IPS-20b (cell line): Measurements from ENCODE around the gene TRAK2.
"Not testable (repeated sequence)": the region's sequence is repeated elsewhere in the genome, so short reads cannot be mapped to it uniquely, and the experiment has no call there.

Source experiments
- H3K27ac ChIP-seq: one replicate; pipeline ENCODE4 v1.5.1; 2013; ENCODE audit warnings: low read length
- H3K27me3 ChIP-seq: 2 replicates; pipeline ENCODE4 v1.6.1; 2013; ENCODE audit warnings: mild to moderate bottlenecking, low read length, inconsistent platforms; ENCODE audit not compliant: insufficient read depth
- H3K36me3 ChIP-seq: 2 replicates; pipeline ENCODE4 v1.6.1; 2013; ENCODE audit warnings: low read depth, mild to moderate bottlenecking, inconsistent platforms, low read length, moderate library complexity; ENCODE audit not compliant: insufficient read depth
- H3K4me1 ChIP-seq: 2 replicates; pipeline ENCODE4 v1.6.1; 2013; ENCODE audit warnings: mild to moderate bottlenecking, control low read depth, inconsistent platforms, low read length, moderate library complexity; ENCODE audit not compliant: insufficient read depth
- H3K4me3 ChIP-seq: 2 replicates; pipeline ENCODE4 v1.5.1; 2013; ENCODE audit warnings: mild to moderate bottlenecking, low read length, inconsistent platforms
- H3K9ac ChIP-seq: 2 replicates; pipeline ENCODE4 v1.6.1; 2013; ENCODE audit warnings: low read depth, mild to moderate bottlenecking, inconsistent platforms, low read length, moderate library complexity
- H3K9me3 ChIP-seq: 2 replicates; pipeline ENCODE4 v1.6.1; 2013; ENCODE audit warnings: mild to moderate bottlenecking, low read depth, low read length, inconsistent platforms; ENCODE audit not compliant: insufficient read depth

The TRAK2 gene

GRCh38 chr2:201430322-201430721 is 20.9 kb downstream of the TRAK2 start:
- not testable (repeated sequence) for H3K27me3 ChIP-seq, H3K27ac ChIP-seq, H3K4me1 ChIP-seq, H3K36me3 ChIP-seq, H3K4me3 ChIP-seq, H3K9ac ChIP-seq
- H3K9me3 ChIP-seq, result peaks cover 19% of the 10 kb centered on the region

- H3K36me3 ChIP-seq, H3K4me1 ChIP-seq: not testable (repeated sequence)
Observed at GRCh38 chr2:201429835-201430234, 21.4 kb downstream of the TRAK2 start.

GRCh38 chr2:201428366-201428765 is 22.9 kb downstream of the TRAK2 start:
- peaks cover 19% of the 10 kb centered on the region for H3K9me3 ChIP-seq
- H3K27ac ChIP-seq, H3K4me1 ChIP-seq, H3K9ac ChIP-seq, H3K36me3 ChIP-seq, H3K4me3 ChIP-seq, H3K27me3 ChIP-seq: not testable (repeated sequence)

More at GRCh38 chr2:201429835-201430234, 21.4 kb downstream of the TRAK2 start:
- H3K27me3 ChIP-seq, H3K27ac ChIP-seq, H3K4me3 ChIP-seq, H3K9ac ChIP-seq: not testable (repeated sequence)
- H3K9me3 ChIP-seq, result peaks cover 19% of the 10 kb centered on the region

GRCh38 chr2:201425952-201426351 is 25.3 kb downstream of the TRAK2 start:
- H3K9me3 ChIP-seq, result peaks cover 11% of the 10 kb centered on the region; the same call in 1 of the 2 replicates
- no peak overlapping the region for H3K27ac ChIP-seq
- H3K9ac ChIP-seq, result no peak overlapping the region
- H3K27me3 ChIP-seq, result no peaks in the 10 kb centered on the region
- no peak overlapping the region for H3K4me3 ChIP-seq
- no peaks in the 10 kb centered on the region for H3K4me1 ChIP-seq
- H3K36me3 ChIP-seq, result peaks cover under 1% of the 10 kb centered on the region; the same call in 1 of the 2 replicates

- Histone ChIP-seq H3K4me1 (no peaks in the 10 kb centered on the region), H3K9ac (no peak overlapping the region), H3K27me3 (no peaks in the 10 kb centered on the region), H3K27ac (no peak overlapping the region), H3K9me3 (no peaks in the 10 kb centered on the region), H3K36me3 (peaks cover 7% of the 10 kb centered on the region; the same call in 1 of the 2 replicates), H3K4me3 (no peak overlapping the region)
Observed at GRCh38 chr2:201420442-201421113, 30.7 kb downstream of the TRAK2 start.

- no peak overlapping the region for H3K4me3 ChIP-seq
- H3K27me3 ChIP-seq, result no peaks in the 10 kb centered on the region
- H3K9me3 ChIP-seq, result no peaks in the 10 kb centered on the region
- peaks cover 7% of the 10 kb centered on the region; the same call in 1 of the 2 replicates for H3K36me3 ChIP-seq
- H3K27ac ChIP-seq, result no peak overlapping the region
- no peaks in the 10 kb centered on the region for H3K4me1 ChIP-seq
- no peak overlapping the region; the same call in 1 of the 2 replicates for H3K9ac ChIP-seq
Observed at GRCh38 chr2:201419986-201420385, 31.3 kb downstream of the TRAK2 start.

GRCh38 chr2:201419057-201419635 is 32.1 kb downstream of the TRAK2 start:
- H3K4me3 ChIP-seq, result no peak overlapping the region
- H3K9me3 ChIP-seq, result no peaks in the 10 kb centered on the region
- peaks cover 7% of the 10 kb centered on the region; the same call in 1 of the 2 replicates for H3K36me3 ChIP-seq
- H3K27ac ChIP-seq, result no peak overlapping the region
- no peaks in the 10 kb centered on the region for H3K27me3 ChIP-seq
- peaks cover 4% of the 10 kb centered on the region for H3K4me1 ChIP-seq
- no peak overlapping the region for H3K9ac ChIP-seq

- peaks cover 5% of the 10 kb centered on the region; the same call in 1 of the 2 replicates for H3K36me3 ChIP-seq
- H3K4me1 ChIP-seq, result peaks cover 11% of the 10 kb centered on the region
- H3K4me3 ChIP-seq, result no peak overlapping the region
- H3K9ac ChIP-seq, result no peak overlapping the region
- H3K9me3 ChIP-seq, result no peaks in the 10 kb centered on the region
- no peak overlapping the region for H3K27ac ChIP-seq
- no peaks in the 10 kb centered on the region for H3K27me3 ChIP-seq
Observed at GRCh38 chr2:201415149-201415548, 36.1 kb downstream of the TRAK2 start.

GRCh38 chr2:201414099-201415023 is 36.9 kb downstream of the TRAK2 start:
- no peak overlapping the region for H3K27ac ChIP-seq
- no peak overlapping the region for H3K9ac ChIP-seq
- peaks cover 11% of the 10 kb centered on the region for H3K4me1 ChIP-seq
- no peaks in the 10 kb centered on the region for H3K9me3 ChIP-seq
- H3K36me3 ChIP-seq, result no peaks in the 10 kb centered on the region
- no peak overlapping the region for H3K4me3 ChIP-seq
- H3K27me3 ChIP-seq, result no peaks in the 10 kb centered on the region

- no peaks in the 10 kb centered on the region for H3K27me3 ChIP-seq
- H3K4me3 ChIP-seq, result no peak overlapping the region
- H3K27ac ChIP-seq, result no peak overlapping the region
- H3K9me3 ChIP-seq, result no peaks in the 10 kb centered on the region
- H3K36me3 ChIP-seq, result no peaks in the 10 kb centered on the region
- no peak overlapping the region for H3K9ac ChIP-seq
- peaks cover 11% of the 10 kb centered on the region for H3K4me1 ChIP-seq
Observed at GRCh38 chr2:201413552-201413951, 37.7 kb downstream of the TRAK2 start.

GRCh38 chr2:201413143-201413542 is 38.1 kb downstream of the TRAK2 start:
- Histone ChIP-seq H3K4me3 (no peak overlapping the region), H3K9ac (no peak overlapping the region), H3K36me3 (no peaks in the 10 kb centered on the region), H3K4me1 (peaks cover 11% of the 10 kb centered on the region), H3K27ac (no peak overlapping the region), H3K27me3 (no peaks in the 10 kb centered on the region), H3K9me3 (no peaks in the 10 kb centered on the region)
